Medulla oblongata (tissue), 1 donor: ENCODE data around the gene PKP1.
"Not testable (repeated sequence)": the region's sequence is repeated elsewhere in the genome, so short reads cannot be mapped to it uniquely, and the experiment has no call there.

Experiments
- DNase-seq: peaks from one replicate; pipeline ENCODE4 v3.0.0-alpha.2; 2015; ENCODE audit errors: extremely low spot score

PKP1 gene

GRCh38 chr1:201282931-201283829 lies at the start of gene PKP1:
TSS of gene PKP1 (plus strand) at chr1:201283506. CDS start at chr1:201283703, 197 bp downstream.
- DNase-seq = no peak

- not testable (repeated sequence) for DNase-seq
Measured at GRCh38 chr1:201239646-201240045, 43.7 kb upstream of the PKP1 start.

GRCh38 chr1:201240171-201240570 lies 43.1 kb upstream of the PKP1 start:
- no peak for DNase-seq

GRCh38 chr1:201241736-201242135 lies 41.6 kb upstream of the PKP1 start:
- DNase-seq = no peak

GRCh38 chr1:201245082-201245481 lies 38.2 kb upstream of the PKP1 start:
- no peak for DNase-seq

- no peak for DNase-seq
Measured at GRCh38 chr1:201248721-201249559, 34.4 kb upstream of the PKP1 start.

- DNase-seq = no peak
Measured at GRCh38 chr1:201250326-201251011, 32.8 kb upstream of the PKP1 start.

GRCh38 chr1:201251411-201251810 lies 31.9 kb upstream of the PKP1 start:
- DNase-seq = no peak

- DNase-seq = no peak
Measured at GRCh38 chr1:201251851-201252430, 31.4 kb upstream of the PKP1 start.

- DNase-seq = no peak
Measured at GRCh38 chr1:201252944-201253371, 30.3 kb upstream of the PKP1 start.

GRCh38 chr1:201253411-201253810 lies 29.9 kb upstream of the PKP1 start:
- no peak for DNase-seq

- DNase-seq = no peak
Measured at GRCh38 chr1:201253906-201254624, 29.2 kb upstream of the PKP1 start.

- peak; percentile 41 for DNase-seq
Measured at GRCh38 chr1:201254625-201255478, 28.5 kb upstream of the PKP1 start.

GRCh38 chr1:201255479-201256362 lies 27.6 kb upstream of the PKP1 start:
- DNase-seq = no peak

- DNase-seq = not testable (repeated sequence)
Measured at GRCh38 chr1:201258132-201258531, 25.2 kb upstream of the PKP1 start.

GRCh38 chr1:201258763-201259230 lies 24.5 kb upstream of the PKP1 start:
- DNase-seq = no peak

- DNase-seq = no peak
Measured at GRCh38 chr1:201259476-201260235, 23.6 kb upstream of the PKP1 start.

GRCh38 chr1:201260236-201260590 lies 23.1 kb upstream of the PKP1 start:
- no peak for DNase-seq
